AML-193 (cell line): Measurements from ENCODE around the gene TSPAN9.

Source experiments
- DNase-seq, 2 experiments: peaks; one replicate each; lab custom pipeline; 2025; lab: John Stamatoyannopoulos, UW

Gene TSPAN9

GRCh38 chr12:3141339-3142321 is 64.5 kb downstream of the TSPAN9 start:
- DNase-seq, result no peak

- DNase-seq, result no peak
These were observed 65.2 kb downstream of the TSPAN9 start for GRCh38 chr12:3142386-3142785.

GRCh38 chr12:3144495-3144894 is 67.3 kb downstream of the TSPAN9 start:
- no peak for DNase-seq

- no peak for DNase-seq
These were observed 67.9 kb downstream of the TSPAN9 start for GRCh38 chr12:3145033-3145432.

- DNase-seq, result no peak
These were observed 68.5 kb downstream of the TSPAN9 start for GRCh38 chr12:3145546-3146310.

GRCh38 chr12:3147260-3147659 is 70.1 kb downstream of the TSPAN9 start:
- DNase-seq, result no peak

GRCh38 chr12:3148366-3149000 is 71.3 kb downstream of the TSPAN9 start:
- DNase-seq, result no peak

- no peak for DNase-seq
These were observed 72.5 kb downstream of the TSPAN9 start for GRCh38 chr12:3149515-3150307.

- DNase-seq, result no peak
These were observed 73.1 kb downstream of the TSPAN9 start for GRCh38 chr12:3150308-3150670.

- DNase-seq, result no peak
These were observed 74.0 kb downstream of the TSPAN9 start for GRCh38 chr12:3150931-3151835.

GRCh38 chr12:3152011-3152511 is 74.9 kb downstream of the TSPAN9 start:
- DNase-seq, result no peak

- DNase-seq, result no peak
These were observed 75.7 kb downstream of the TSPAN9 start for GRCh38 chr12:3152892-3153291.

GRCh38 chr12:3154006-3154405 is 76.8 kb downstream of the TSPAN9 start:
- no peak for DNase-seq

GRCh38 chr12:3155702-3156370 is 78.7 kb downstream of the TSPAN9 start:
- no peak for DNase-seq

GRCh38 chr12:3157581-3158323 is 80.6 kb downstream of the TSPAN9 start:
- no peak for DNase-seq

GRCh38 chr12:3158851-3159465 is 81.8 kb downstream of the TSPAN9 start:
- no peak for DNase-seq

- no peak for DNase-seq
These were observed 82.9 kb downstream of the TSPAN9 start for GRCh38 chr12:3160081-3160480.

- no peak for DNase-seq
These were observed 84.7 kb downstream of the TSPAN9 start for GRCh38 chr12:3161861-3162260.
